ENCODE data around the gene OR51L1. TPM values are rescaled to one million over a fixed set of nuclear protein-coding genes. Genes with fewer than 3 reads are reported as not detected.

OR51L1 gene
- total RNA-seq, 1 experiment from 2014 or later = not detected

DNA sequence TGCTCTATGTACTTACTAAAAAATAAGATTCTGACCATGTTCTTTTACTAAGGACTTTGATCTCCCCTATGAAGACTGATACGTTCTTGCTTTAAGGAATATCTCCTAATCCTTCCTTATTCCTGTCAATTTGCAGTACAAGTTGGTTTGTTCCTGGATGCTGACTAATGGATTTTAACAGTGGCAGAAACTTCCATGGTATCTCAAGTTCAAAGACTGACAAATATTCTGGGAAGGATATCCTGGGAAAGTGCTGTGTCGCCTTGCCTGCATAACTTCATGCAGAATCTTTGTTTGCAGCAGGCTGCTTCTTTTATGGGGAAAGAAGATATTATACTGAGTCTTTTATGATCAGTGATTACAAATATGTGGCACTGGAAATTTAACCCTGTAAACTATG, 43.3 kb downstream of the OR51L1 start:
- no peak overlapping the region for H3K4me3 ChIP-seq
- no peaks in the 10 kb centered on the region for H3K27me3 ChIP-seq
- H3K9me3 ChIP-seq = no peaks in the 10 kb centered on the region
- no peak for DNase-seq
- H3K36me3 ChIP-seq = no peaks in the 10 kb centered on the region

DNA sequence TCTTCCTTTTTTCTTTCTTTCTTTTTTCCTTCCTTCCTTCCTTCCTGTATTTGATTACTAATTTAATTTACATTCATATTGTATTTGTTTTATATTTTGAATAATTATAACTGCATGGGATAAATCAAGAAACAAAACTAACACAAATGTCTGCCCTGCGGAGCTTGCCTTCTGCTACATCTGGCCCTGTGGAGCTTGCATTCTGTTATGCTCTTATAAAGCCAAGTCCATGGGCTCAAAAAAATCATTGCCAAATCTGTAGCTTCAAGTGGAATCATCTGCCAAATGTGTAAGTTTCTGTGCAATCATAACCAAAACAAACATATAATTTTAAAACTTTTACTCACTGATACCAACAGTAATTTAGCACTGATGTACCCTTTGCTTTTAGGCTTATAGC, 43.7 kb downstream of the OR51L1 start:
- peak; percentile 9 for DNase-seq
- Histone ChIP-seq H3K36me3 (no peaks in the 10 kb centered on the region), H3K9me3 (no peaks in the 10 kb centered on the region), H3K27me3 (no peaks in the 10 kb centered on the region), H3K4me3 (no peak overlapping the region)

GRCh38 chr11:5040876-5041275, 46.2 kb downstream of the OR51L1 start:
- Histone ChIP-seq H3K4me3 (no peak overlapping the region), H3K36me3 (no peaks in the 10 kb centered on the region), H3K27me3 (no peaks in the 10 kb centered on the region), H3K9me3 (no peaks in the 10 kb centered on the region)
- DNase-seq = no peak

GRCh38 chr11:5042091-5042490, 47.4 kb downstream of the OR51L1 start:
- DNase-seq = no peak
- Histone ChIP-seq H3K27me3 (no peaks in the 10 kb centered on the region), H3K36me3 (no peaks in the 10 kb centered on the region)

DNA sequence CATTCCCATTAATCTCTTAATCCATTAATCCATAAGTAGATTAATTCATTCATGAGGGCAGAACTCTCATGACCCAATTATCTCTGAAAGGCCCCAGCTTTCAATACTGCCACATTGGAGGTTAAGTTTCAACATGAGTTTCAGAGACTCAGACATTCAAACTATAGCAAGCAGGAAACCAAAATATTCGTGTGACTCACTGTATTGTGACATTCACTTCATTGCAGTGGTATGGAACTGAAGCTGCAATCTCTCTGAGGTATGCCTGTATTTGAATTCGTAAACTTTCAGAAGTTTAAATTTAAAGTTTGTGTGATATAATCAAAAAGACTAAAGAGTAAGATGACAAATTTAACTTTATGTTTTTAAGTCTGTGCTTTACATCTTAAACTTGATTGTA, 48.7 kb downstream of the OR51L1 start:
- DNase-seq = no peak
- Histone ChIP-seq H3K36me3 (no peaks in the 10 kb centered on the region), H3K27me3 (no peaks in the 10 kb centered on the region), H3K9me3 (no peaks in the 10 kb centered on the region), H3K4me3 (no peak overlapping the region)

More at GRCh38 chr11:5042091-5042490, 47.4 kb downstream of the OR51L1 start:
- H3K4me3 ChIP-seq = no peak overlapping the region
- no peaks in the 10 kb centered on the region for H3K9me3 ChIP-seq

- H3K4me3 ChIP-seq = no peak within 1 kb of the TSS
- H3K36me3 ChIP-seq = no peaks in the 10 kb centered on the region
- 0 out of 2 replicates have a peak, but pooled peaks cover 3% of the 10 kb centered on the region for H3K9me3 ChIP-seq
- H3K27me3 ChIP-seq = no peaks in the 10 kb centered on the region
- DNase-seq = no peak
Observed at GRCh38 chr11:5046226-5046625, 51.6 kb downstream of the OR51L1 start, which contains the start of gene OR52J3. Gene OR52J3 (plus strand): TSS chr11:5046526. CDS start chr11:5046526, 0 bp downstream.

DNA sequence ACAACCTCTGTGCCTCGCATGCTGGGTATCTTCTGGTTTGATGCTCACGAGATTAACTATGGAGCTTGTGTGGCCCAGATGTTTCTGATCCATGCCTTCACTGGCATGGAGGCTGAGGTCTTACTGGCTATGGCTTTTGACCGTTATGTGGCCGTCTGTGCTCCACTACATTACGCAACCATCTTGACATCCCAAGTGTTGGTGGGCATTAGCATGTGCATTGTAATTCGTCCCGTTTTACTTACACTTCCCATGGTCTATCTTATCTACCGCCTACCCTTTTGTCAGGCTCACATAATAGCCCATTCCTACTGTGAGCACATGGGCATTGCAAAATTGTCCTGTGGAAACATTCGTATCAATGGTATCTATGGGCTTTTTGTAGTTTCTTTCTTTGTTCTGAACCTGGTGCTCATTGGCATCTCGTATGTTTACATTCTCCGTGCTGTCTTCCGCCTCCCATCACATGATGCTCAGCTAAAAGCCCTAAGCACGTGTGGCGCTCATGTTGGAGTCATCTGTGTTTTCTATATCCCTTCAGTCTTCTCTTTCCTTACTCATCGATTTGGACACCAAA, 52.2 kb downstream of the OR51L1 start:
- DNase-seq = no peak
- Histone ChIP-seq H3K9me3 (0 out of 2 replicates have a peak, but pooled peaks cover 3% of the 10 kb centered on the region), H3K27me3 (no peaks in the 10 kb centered on the region), H3K36me3 (no peaks in the 10 kb centered on the region), H3K4me3 (no peak overlapping the region)

Other genes with a start within 250 kb of the OR51L1 start
- not detected in 2 replicates for gene OR51F1, start 224.9 kb upstream of the OR51L1 start, total RNA-seq (2014; rRNA removed; shearing (Covaris generic); ENCODE audit: low replicate concordance)
- gene OR52R1, start 190.5 kb upstream of the OR51L1 start, total RNA-seq (2014; rRNA removed; shearing (Covaris generic); ENCODE audit: low replicate concordance) = not detected in 2 replicates
- not detected in 2 replicates for gene OR51F2, start 173.5 kb upstream of the OR51L1 start, total RNA-seq (2014; rRNA removed; shearing (Covaris generic); ENCODE audit: low replicate concordance)
- not detected in 2 replicates for gene OR51S1, start 145.6 kb upstream of the OR51L1 start, total RNA-seq (2014; rRNA removed; shearing (Covaris generic); ENCODE audit: low replicate concordance)
- gene OR51T1, start 113.0 kb upstream of the OR51L1 start, total RNA-seq (2014; rRNA removed; shearing (Covaris generic); ENCODE audit: low replicate concordance) = not detected in 2 replicates
- not detected in 2 replicates for gene OR51A7, start 91.1 kb upstream of the OR51L1 start, total RNA-seq (2014; rRNA removed; shearing (Covaris generic); ENCODE audit: low replicate concordance)
- gene OR51G2, start 75.5 kb upstream of the OR51L1 start, total RNA-seq (2014; rRNA removed; shearing (Covaris generic); ENCODE audit: low replicate concordance) = not detected in 2 replicates
- not detected in 2 replicates for gene OR51G1, start 70.5 kb upstream of the OR51L1 start, total RNA-seq (2014; rRNA removed; shearing (Covaris generic); ENCODE audit: low replicate concordance)
- gene OR51A4, start 47.2 kb upstream of the OR51L1 start, total RNA-seq (2014; rRNA removed; shearing (Covaris generic); ENCODE audit: low replicate concordance) = not detected in 2 replicates
- not detected in 2 replicates for gene OR51A2, start 39.1 kb upstream of the OR51L1 start, total RNA-seq (2014; rRNA removed; shearing (Covaris generic); ENCODE audit: low replicate concordance)
- gene OR52J3, start 51.7 kb downstream of the OR51L1 start, total RNA-seq (2014; rRNA removed; shearing (Covaris generic); ENCODE audit: low replicate concordance) = not detected in 2 replicates
- not detected in 2 replicates for gene OR52E2, start 64.8 kb downstream of the OR51L1 start, total RNA-seq (2014; rRNA removed; shearing (Covaris generic); ENCODE audit: low replicate concordance)
- gene OR52E1, start 74.7 kb downstream of the OR51L1 start, total RNA-seq (2014; rRNA removed; shearing (Covaris generic); ENCODE audit: low replicate concordance) = not detected in 2 replicates
- gene OR52A5, start 143.5 kb downstream of the OR51L1 start, total RNA-seq (2014; rRNA removed; shearing (Covaris generic); ENCODE audit: low replicate concordance) = not detected in 2 replicates
- not detected in 2 replicates for gene OR52A1, start 159.9 kb downstream of the OR51L1 start, total RNA-seq (2014; rRNA removed; shearing (Covaris generic); ENCODE audit: low replicate concordance)
- not detected in 2 replicates for gene OR51V1, start 205.8 kb downstream of the OR51L1 start, total RNA-seq (2014; rRNA removed; shearing (Covaris generic); ENCODE audit: low replicate concordance)
- gene HBB, start 232.2 kb downstream of the OR51L1 start, total RNA-seq (2014; rRNA removed; shearing (Covaris generic); ENCODE audit: low replicate concordance) = not detected in 2 replicates
- not detected in 2 replicates for gene HBD, start 239.6 kb downstream of the OR51L1 start, total RNA-seq (2014; rRNA removed; shearing (Covaris generic); ENCODE audit: low replicate concordance)

Measured in MG63 (cell line).